K562 treated with DMSO at 1 percent for 12 hours (cell line): ENCODE data around the gene SSPN. TPM values are rescaled to one million over a fixed set of nuclear protein-coding genes. Genes with fewer than 3 reads are reported as not detected.

Experiments
- total RNA-seq: library from RNA; unstranded; fragments of 300-600 nt; gene quantifications from 2 replicates; pipeline ENCODE4 v1.2.3, GENCODE V29; 2022; ENCODE audit not compliant: insufficient read depth

SSPN gene
- not detected in 2 replicates for total RNA-seq

DNA sequence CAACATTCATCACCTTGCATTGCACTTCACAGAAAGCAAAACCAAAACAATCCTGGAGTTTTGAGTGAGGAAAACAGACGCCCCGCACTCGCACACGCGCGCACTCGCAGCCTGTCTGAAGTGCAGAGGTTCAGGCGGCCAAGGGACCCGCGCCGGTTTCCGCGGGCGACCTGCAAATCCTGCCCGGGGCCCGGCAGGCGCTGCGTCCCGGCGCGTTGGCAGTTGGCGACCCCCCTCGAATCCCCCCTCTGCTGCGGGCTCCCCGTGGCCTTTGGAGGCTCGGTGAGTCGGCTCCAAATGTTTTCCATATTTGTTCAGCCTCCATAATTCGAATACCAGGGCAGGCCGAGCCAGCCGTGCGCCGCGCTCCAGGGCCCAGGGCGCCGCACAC, at the start of gene SSPN:
Gene SSPN (plus strand): TSS at position 324 of the 391 bp plus-strand sequence. CDS start 100 bp downstream, outside the sequence.

Other genes with a start within 250 kb of the SSPN start
- gene RASSF8, start 236.9 kb upstream of the SSPN start, total RNA-seq = 0.23 TPM in 1 of 2 replicates, not detected in the other
- not detected in 2 replicates for gene BHLHE41, start 70.5 kb upstream of the SSPN start, total RNA-seq